GM12878 (cell line): ENCODE data around the gene EMILIN2. TPM values are rescaled to one million over a fixed set of nuclear protein-coding genes. Genes with fewer than 3 reads are reported as not detected.

ENCODE experiments used
- ATAC-seq: fragments of 200-7000 bp; cut with Tn5 transposase; 3 replicates; pipeline ENCODE4 v1.9.1; 2020; ENCODE audit warnings: mild to moderate bottlenecking, moderate library complexity
- BruUV-seq: library from RNA; stranded (reverse); fragments of 400-500 nt; replicated peaks from 2 replicates; lab custom pipeline; 2021; lab: Mats Ljungman, UMichigan
- CTCF ChIA-PET: fragments of 300-600 bp; sonication (Branson Sonifier 250); formaldehyde crosslinking; extraction: SDS; loops from one replicate; lab custom pipeline; 2021; ENCODE audit warnings: inconsistent platforms; lab: Yijun Ruan, JAX
- POLR2A ChIA-PET: fragments of 350-600 bp; formaldehyde crosslinking; extraction: SDS; loops from one replicate; lab custom pipeline; 2021; ENCODE audit warnings: inconsistent platforms; lab: Charles Lee
- RAD21 ChIA-PET: fragments of 300-600 bp; sonication (Branson Sonifier 250); formaldehyde crosslinking; loops from one replicate; lab custom pipeline; 2023; ENCODE audit warnings: antibody characterized with exemption; ENCODE audit not compliant: unreplicated experiment; lab: Charles Lee
- SMC1A ChIA-PET: fragments of 300-600 bp; sonication (Branson Sonifier 250); formaldehyde crosslinking; loops from one replicate; lab custom pipeline; 2023; ENCODE audit not compliant: unreplicated experiment, uncharacterized antibody; lab: Charles Lee
- DNase-seq: peaks from one replicate; pipeline ENCODE4 v3.0.0-alpha.2; 2011; ENCODE audit warnings: low read depth, low spot score
- FAIRE-seq: peaks from 3 replicates; lab custom pipeline; 2011; peaks lifted over from hg19 to GRCh38; lab: Jason Lieb, UNC
- H2AFZ ChIP-seq: 2 replicates; pipeline ENCODE4 v1.6.0; 2011; ENCODE audit warnings: low read depth, low read length, control low read depth; ENCODE audit not compliant: control insufficient read depth
- H3K27ac ChIP-seq: 2 replicates; pipeline ENCODE4 v1.5.1; 2011; ENCODE audit warnings: control low read depth; ENCODE audit not compliant: control insufficient read depth, insufficient read depth
- H3K27me3 ChIP-seq, 2 experiments: replicated peaks in 1 of 2; 2 replicates each; pipeline versions ENCODE4 v1.6.0 to v1.6.1; 2011; ENCODE audit warnings: low read length in 1 of 2; ENCODE audit not compliant: control insufficient read depth in 2 of 2, insufficient read depth in 2 of 2
- H3K36me3 ChIP-seq, 2 experiments: 2 replicates each; pipeline ENCODE4 v1.5.1; 2011; ENCODE audit warnings: low read length in 1 of 2; ENCODE audit not compliant: control insufficient read depth in 2 of 2, insufficient read depth in 2 of 2
- H3K4me1 ChIP-seq: 2 replicates; pipeline ENCODE4 v1.6.1; 2011; ENCODE audit warnings: mild to moderate bottlenecking, low read length, moderate library complexity, mixed read lengths; ENCODE audit not compliant: control insufficient read depth, insufficient read depth
- H3K4me2 ChIP-seq: 2 replicates; pipeline ENCODE4 v1.6.0; 2011; ENCODE audit warnings: control low read depth; ENCODE audit not compliant: control insufficient read depth, insufficient read depth
- H3K4me3 ChIP-seq: fragments of 200-600 bp; sonication (generic); 2 replicates; pipeline ENCODE4 v1.5.1; 2016
- H3K79me2 ChIP-seq: 2 replicates; pipeline ENCODE4 v1.6.0; 2011; ENCODE audit warnings: low read length; ENCODE audit not compliant: control insufficient read depth, insufficient read depth
- H3K9ac ChIP-seq: 2 replicates; pipeline ENCODE4 v1.8.0; 2011; ENCODE audit warnings: low read length, control low read depth, mixed read lengths; ENCODE audit not compliant: control insufficient read depth, insufficient read depth
- H3K9me3 ChIP-seq: replicated peaks from 3 replicates; pipeline ENCODE4 v1.5.1; 2011; ENCODE audit warnings: mild to moderate bottlenecking, low read length; ENCODE audit not compliant: control insufficient read depth, insufficient read depth
- H4K20me1 ChIP-seq: 2 replicates; pipeline ENCODE4 v1.6.0; 2011; ENCODE audit not compliant: control insufficient read depth, insufficient read depth
- CTCF ChIP-seq, 3 experiments: IDR thresholded peaks in 2 of 3; conservative IDR thresholded peaks in 1 of 3; 2 replicates each; pipeline ENCODE4 v1.5.1; 2011; ENCODE audit warnings: low read depth in 3 of 3, low read length in 3 of 3, mild to moderate bottlenecking in 3 of 3, control low read depth in 2 of 3, moderate library complexity in 2 of 3, inconsistent platforms in 1 of 3, mixed read lengths in 1 of 3; ENCODE audit not compliant: control insufficient read depth in 2 of 3, insufficient read depth in 1 of 3; ENCODE audit errors: extremely low read depth in 1 of 3
- E2F4 ChIP-seq: IDR thresholded peaks from 2 replicates; pipeline ENCODE4 v1.6.1; 2012; ENCODE audit warnings: low read depth, low read length, improper control_type of control experiment
- MTA3 ChIP-seq: IDR thresholded peaks from 2 replicates; pipeline ENCODE4 v1.6.1; 2012; ENCODE audit warnings: low read length, inconsistent platforms, borderline replicate concordance
- PML ChIP-seq: IDR thresholded peaks from 2 replicates; pipeline ENCODE4 v1.6.1; 2012; ENCODE audit warnings: low read length, inconsistent platforms
- WGBS: methylation state at CpG from one replicate; pipeline ENCODE4 v1.1.6; 2016; ENCODE audit warnings: low lambda C conversion rate; ENCODE audit not compliant: insufficient replicate concordance, insufficient coverage; ENCODE audit errors: missing lambda C conversion rate; 5-methylcytosine and 5-hydroxymethylcytosine counted together
- in situ Hi-C: fragments of 300-500 bp; cut with MboI; formaldehyde crosslinking; loops from 9 replicates; pipeline ENCODE4 v1.14.3; 2018; ENCODE audit warnings: mixed read lengths
- intact Hi-C: fragments of 100-400 bp; cut with micrococcal nuclease; formaldehyde crosslinking; loops from one replicate; pipeline ENCODE4 v1.14.2; 2022; ENCODE audit not compliant: unreplicated experiment
- polyA plus RNA-seq, 11 experiments: library from polyadenylated mRNA; depleted of rRNA in 4 of 11; unstranded in 6 of 11; stranded (reverse) in 5 of 11; fragments of >200 nt; fragmentation: Nextera tagmentation in 4 of 11; fragmentation: Illumina TruSeq in 1 of 11; extraction: Ambion mirVana in 4 of 11; extraction: Trizol in 1 of 11; gene quantifications; 1 replicate in 1 of 11; 2 replicates in 10 of 11; pipeline versions ENCODE4 v1.2.1 to v1.2.3, GENCODE V29; 2011 to 2016; ENCODE audit warnings: inconsistent platforms in 2 of 11, missing spikeins in 2 of 11, low read depth in 1 of 11
- total RNA-seq, 4 experiments: library from RNA; depleted of rRNA in 3 of 4; stranded (reverse); fragments of >200 nt in 3 of 4; fragmentation: Illumina TruSeq in 1 of 4; extraction: Trizol in 1 of 4; gene quantifications; 2 replicates each; pipeline versions ENCODE4 v1.2.1 to v1.2.3, GENCODE V29; 2013 to 2021

Gene EMILIN2
- total and polyA plus RNA-seq, 10 of the 15 experiments (the other 5 are each of a cell fraction or from before 2014, with no cell fraction given): 0.58 to 18.4 (median 5.9) TPM

GRCh38 chr18:2939317-2939716 is 92.5 kb downstream of the EMILIN2 start:
- ChIA-PET SMC1A (interaction anchor here (0.8 to 12.5 kb wide), 3 partner anchors 18 to 55 kb away, joined by 3 to 334 read pairs (median 13); no protein-coding TSS in a partner anchor), CTCF (interaction anchor here (1.0 to 5.1 kb wide), 3 partner anchors 48 to 307 kb away, joined by 5 to 59 read pairs (median 7); no protein-coding TSS in a partner anchor), RAD21 (interaction anchor here (0.6 to 3.9 kb wide), 2 partner anchors 47 to 50 kb away, joined by 3 to 38 read pairs; no protein-coding TSS in a partner anchor), POLR2A (no interaction called here)
- ATAC-seq (no peak), DNase-seq (no peak), FAIRE-seq (no peak)
- Histone ChIP-seq H3K4me2 (no peak overlapping the region), H2AFZ (no peak overlapping the region), H3K27me3 (no peaks in the 10 kb centered on the region), H3K36me3 (peaks cover 2 to 35% of the 10 kb centered on the region in 2 experiments), H3K4me1 (no peaks in the 10 kb centered on the region), H3K4me3 (no peak overlapping the region), H3K79me2 (no peaks in the 10 kb centered on the region), H3K9ac (no peak overlapping the region), H4K20me1 (no peaks in the 10 kb centered on the region), H3K27ac (no peak overlapping the region), H3K9me3 (no peaks in the 10 kb centered on the region)
- TF ChIP-seq PML: no peak
- TF ChIP-seq CTCF (IDR thresholded peaks at IDR 0.05 in 2 of 3, conservative IDR thresholded peaks at IDR 0.05 in 1 of 3; ENCODE audit: control insufficient read depth in 2 of 3, extremely low read depth in 1 of 3, insufficient read depth in 1 of 3, low read depth in 3 of 3, low read length in 3 of 3): no peak
- no peak for TF ChIP-seq E2F4
- no peak for TF ChIP-seq MTA3
- intact Hi-C loops (no loop called here), in situ Hi-C loops (loop anchor here (5.0 to 10.0 kb wide), 2 partner anchors 195 to 308 kb away; partner anchors contain the start of gene MYL12A)
- WGBS: 97% methylated on average over 7 of the region's 7 CpGs
- no TSS peak for BruUV-seq
